ENCODE results near the gene SEPTIN10. TPM values are rescaled to one million over a fixed set of nuclear protein-coding genes. Genes with fewer than 3 reads are reported as not detected.

SEPTIN10 gene
- total and polyA plus RNA-seq, 9 of the 15 experiments (the other 6 are each of a cell fraction or from before 2014, with no cell fraction given): 0.40 TPM; not detected in 8

GRCh38 chr2:109601783-109602182 is 12.0 kb downstream of the SEPTIN10 start:
- Histone ChIP-seq H3K27ac (ENCODE audit: extremely low read depth, low read depth, low read length) (no peak overlapping the region), H3K4me1 (replicated peaks in 1 of 2; ENCODE audit: control insufficient read depth in 2 of 2, insufficient read depth in 2 of 2, low read length in 2 of 2) (no peaks in the 10 kb centered on the region), H3K4me2 (ENCODE audit: insufficient read depth, low read length) (no peak overlapping the region), H3K9me1 (ENCODE audit: control insufficient read depth, insufficient read depth, low read length) (no peaks in the 10 kb centered on the region), H3K9me3 (replicated peaks; ENCODE audit: control insufficient read depth, insufficient read depth, low read depth, low read length) (no peaks in the 10 kb centered on the region), H3K4me3 (no peak overlapping the region), H3K79me2 (ENCODE audit: control insufficient read depth, insufficient read depth, low read length) (no peaks in the 10 kb centered on the region), H3K36me3 (ENCODE audit: control insufficient read depth, insufficient read depth, low read length) (no peaks in the 10 kb centered on the region), H3K27me3 (ENCODE audit: control insufficient read depth in 2 of 2, insufficient read depth in 2 of 2, low read length in 2 of 2) (peaks cover 0 to 3% of the 10 kb centered on the region in 2 experiments; a peak in 3 of 5 replicates), H2AFZ (ENCODE audit: low read depth, low read length) (no peak overlapping the region), H3K9ac (ENCODE audit: insufficient read depth in 1 of 2, low read depth in 2 of 2, low read length in 2 of 2) (no peak overlapping the region), H4K20me1 (replicated peaks; ENCODE audit: control insufficient read depth, insufficient read depth, low read length) (no peaks in the 10 kb centered on the region)
- in situ Hi-C loops (cut with MboI) (no loop called here), intact Hi-C loops (cut with micrococcal nuclease) (no loop called here)
- no TSS peak for BruUV-seq (replicated peaks)
- DNase-seq (ENCODE audit: extremely low read depth in 1 of 4, low spot score in 3 of 4) (no peak), FAIRE-seq (no peak), ATAC-seq (no peak)
- TF ChIP-seq FOXJ3 (CRISPR knock-in tag; IDR thresholded peaks at IDR 0.05): no peak
- TF ChIP-seq SMARCA4 (IDR thresholded peaks at IDR 0.05): no peak
- no peak for TF ChIP-seq EHMT2 (IDR thresholded peaks at IDR 0.05)
- TF ChIP-seq FOXM1 (IDR thresholded peaks at IDR 0.05; ENCODE audit: low read depth): no peak
- TF ChIP-seq FOXM1 (CRISPR knock-in tag; IDR thresholded peaks at IDR 0.05; ENCODE audit: low read depth): no peak
- TF ChIP-seq HDAC6 (IDR thresholded peaks at IDR 0.05; ENCODE audit: low read depth, low read length): no peak
- TF ChIP-seq KDM1A (IDR thresholded peaks at IDR 0.05): no peak
- no peak for TF ChIP-seq JUND (IDR thresholded peaks at IDR 0.05; ENCODE audit: borderline replicate concordance, low read depth, low read length)
- TF ChIP-seq JUND (tag; IDR thresholded peaks at IDR 0.05; ENCODE audit: borderline replicate concordance, low read depth, low read length): no peak
- TF ChIP-seq ZKSCAN1 (IDR thresholded peaks at IDR 0.05; ENCODE audit: low read depth, low read length): no peak
- no peak for TF ChIP-seq RREB1 (CRISPR knock-in tag; IDR thresholded peaks at IDR 0.05)
- TF ChIP-seq ZNF212 (CRISPR knock-in tag; IDR thresholded peaks at IDR 0.05): no peak
- no peak for TF ChIP-seq SMARCA5 (IDR thresholded peaks at IDR 0.05)
- no peak for TF ChIP-seq ZNF239 (CRISPR knock-in tag; IDR thresholded peaks at IDR 0.05)
- no peak for TF ChIP-seq MAFG (tag; conservative IDR thresholded peaks at IDR 0.05)
- TF ChIP-seq RBM15 (IDR thresholded peaks at IDR 0.05; ENCODE audit: insufficient read depth, low read length): no peak
- TF ChIP-seq, protein P1, sequence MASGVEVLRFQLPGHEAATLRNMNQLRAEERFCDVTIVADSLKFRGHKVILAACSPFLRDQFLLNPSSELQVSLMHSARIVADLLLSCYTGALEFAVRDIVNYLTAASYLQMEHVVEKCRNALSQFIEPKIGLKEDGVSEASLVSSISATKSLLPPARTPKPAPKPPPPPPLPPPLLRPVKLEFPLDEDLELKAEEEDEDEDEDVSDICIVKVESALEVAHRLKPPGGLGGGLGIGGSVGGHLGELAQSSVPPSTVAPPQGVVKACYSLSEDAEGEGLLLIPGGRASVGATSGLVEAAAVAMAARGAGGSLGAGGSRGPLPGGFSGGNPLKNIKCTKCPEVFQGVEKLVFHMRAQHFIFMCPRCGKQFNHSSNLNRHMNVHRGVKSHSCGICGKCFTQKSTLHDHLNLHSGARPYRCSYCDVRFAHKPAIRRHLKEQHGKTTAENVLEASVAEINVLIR (CRISPR knock-in tag; IDR thresholded peaks at IDR 0.05): no peak
- TF ChIP-seq, protein P2, sequence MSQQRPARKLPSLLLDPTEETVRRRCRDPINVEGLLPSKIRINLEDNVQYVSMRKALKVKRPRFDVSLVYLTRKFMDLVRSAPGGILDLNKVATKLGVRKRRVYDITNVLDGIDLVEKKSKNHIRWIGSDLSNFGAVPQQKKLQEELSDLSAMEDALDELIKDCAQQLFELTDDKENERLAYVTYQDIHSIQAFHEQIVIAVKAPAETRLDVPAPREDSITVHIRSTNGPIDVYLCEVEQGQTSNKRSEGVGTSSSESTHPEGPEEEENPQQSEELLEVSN (IDR thresholded peaks at IDR 0.05; ENCODE audit: borderline replicate concordance in 1 of 2, extremely low read depth in 1 of 2, insufficient read depth in 1 of 2, insufficient read length in 1 of 2, low read depth in 1 of 2, low read length in 1 of 2, poor library complexity in 1 of 2, severe bottlenecking in 1 of 2): no peak
- ChIA-PET POLR2A (no interaction called here), CTCF (ENCODE audit: low intra/inter-chr PET ratio) (no interaction called here)
- under 1% methylated on average over 6 of the region's 6 CpGs for WGBS (ENCODE audit: insufficient coverage, low coverage, missing lambda C conversion rate)

Measured in K562 (cell line).